GM23338 (cell line): ENCODE results near the gene LORICRIN. TPM values are rescaled to one million over a fixed set of nuclear protein-coding genes. Genes with fewer than 3 reads are reported as not detected.

Experiments used
- ATAC-seq: fragments of 200-7000 bp; cut with Tn5 transposase; 3 replicates; pipeline ENCODE4 v1.9.1; 2020
- DNase-seq: peaks from one replicate; pipeline ENCODE4 v3.0.0-alpha.2; 2015; ENCODE audit warnings: low spot score
- H2AFZ ChIP-seq: fragments of 200-600 bp; sonication (generic); 2 replicates; pipeline ENCODE4 v1.8.0; 2016; ENCODE audit warnings: antibody characterized with exemption, mild to moderate bottlenecking, moderate library complexity
- H3F3A ChIP-seq: fragments of 200-600 bp; sonication (generic); replicated peaks from 2 replicates; pipeline ENCODE4 v1.8.0; 2017; ENCODE audit warnings: antibody characterized with exemption, mixed run types, low read depth
- H3K27ac ChIP-seq: fragments of 200-600 bp; sonication (generic); 2 replicates; pipeline ENCODE4 v1.6.1; 2016; ENCODE audit warnings: low read depth
- H3K27me3 ChIP-seq: fragments of 200-600 bp; sonication (generic); 2 replicates; pipeline ENCODE4 v1.8.0; 2016; ENCODE audit warnings: mild to moderate bottlenecking, mixed run types, moderate library complexity; ENCODE audit not compliant: insufficient read depth
- H3K36me3 ChIP-seq: fragments of 200-600 bp; sonication (generic); 2 replicates; pipeline ENCODE4 v1.8.0; 2016; ENCODE audit warnings: mild to moderate bottlenecking; ENCODE audit not compliant: insufficient read depth
- H3K4me1 ChIP-seq: fragments of 200-600 bp; sonication (generic); 2 replicates; pipeline ENCODE4 v1.8.0; 2016; ENCODE audit warnings: mild to moderate bottlenecking, moderate library complexity; ENCODE audit not compliant: insufficient read depth
- H3K4me2 ChIP-seq: fragments of 200-600 bp; sonication (generic); 2 replicates; pipeline ENCODE4 v1.7.1; 2017; ENCODE audit warnings: mixed run types
- H3K4me3 ChIP-seq: fragments of 200-600 bp; sonication (generic); 2 replicates; pipeline ENCODE4 v1.6.1; 2016; ENCODE audit warnings: mixed run types
- H3K79me2 ChIP-seq: fragments of 200-600 bp; sonication (generic); replicated peaks from 2 replicates; pipeline ENCODE4 v1.8.0; 2017; ENCODE audit warnings: mild to moderate bottlenecking; ENCODE audit not compliant: insufficient read depth
- H3K9me2 ChIP-seq: fragments of 200-600 bp; sonication (generic); 2 replicates; pipeline ENCODE4 v1.8.0; 2017; ENCODE audit not compliant: insufficient read depth
- H4K20me1 ChIP-seq: fragments of 200-600 bp; sonication (generic); replicated peaks from 2 replicates; pipeline ENCODE4 v1.8.0; 2017; ENCODE audit warnings: mild to moderate bottlenecking; ENCODE audit not compliant: insufficient read depth
- H3K27ac Mint-ChIP-seq: 2 replicates; pipeline ENCODE4 v1.8.0; 2020; ENCODE audit warnings: inconsistent platforms, mild to moderate bottlenecking, moderate library complexity, mixed read lengths
- H3K27me3 Mint-ChIP-seq: 3 replicates; pipeline ENCODE4 v1.8.0; 2022; ENCODE audit warnings: low read depth, mild to moderate bottlenecking, moderate library complexity, mixed read lengths, inconsistent platforms; ENCODE audit not compliant: insufficient read depth, poor library complexity
- H3K36me3 Mint-ChIP-seq: 3 replicates; pipeline ENCODE4 v1.8.0; 2021; ENCODE audit warnings: low read depth, mild to moderate bottlenecking, inconsistent platforms, moderate library complexity, mixed read lengths
- H3K4me1 Mint-ChIP-seq: 3 replicates; pipeline ENCODE4 v1.8.0; 2020; ENCODE audit warnings: mild to moderate bottlenecking, inconsistent platforms, mixed read lengths
- H3K4me3 Mint-ChIP-seq: 3 replicates; pipeline ENCODE4 v1.8.0; 2021; ENCODE audit warnings: moderate library complexity, mild to moderate bottlenecking, inconsistent platforms, mixed read lengths
- H3K9me3 Mint-ChIP-seq: 3 replicates; pipeline ENCODE4 v1.8.0; 2020; ENCODE audit warnings: moderate library complexity, mild to moderate bottlenecking, inconsistent platforms, mixed read lengths
- CREB1 ChIP-seq: fragments of 250-450 bp; sonication (Bioruptor Pico); IDR thresholded peaks from 2 replicates; pipeline ENCODE4 v1.5.0; 2020; ENCODE audit warnings: low read depth, mild to moderate bottlenecking, moderate library complexity
- EZH2 ChIP-seq: fragments of 200-600 bp; sonication (generic); IDR thresholded peaks from one replicate; pipeline ENCODE4 v1.8.0; 2017; ENCODE audit warnings: antibody characterized with exemption, mild to moderate bottlenecking, low read depth; ENCODE audit not compliant: unreplicated experiment
- EZH2phosphoT487 ChIP-seq: fragments of 200-600 bp; sonication (generic); IDR thresholded peaks from one replicate; pipeline ENCODE4 v1.8.1; 2018; ENCODE audit warnings: antibody characterized with exemption; ENCODE audit not compliant: unreplicated experiment
- JUNB ChIP-seq: IDR thresholded peaks from one replicate; pipeline ENCODE4 v1.6.1; 2016; ENCODE audit warnings: antibody characterized with exemption; ENCODE audit not compliant: unreplicated experiment
- NANOG ChIP-seq: IDR thresholded peaks from 2 replicates; pipeline ENCODE4 v1.6.1; 2016; ENCODE audit warnings: antibody characterized with exemption, borderline replicate concordance
- POLR2AphosphoS5 ChIP-seq: IDR thresholded peaks from 2 replicates; pipeline ENCODE4 v1.6.1; 2016; ENCODE audit warnings: antibody characterized with exemption, low read depth
- STAT1 ChIP-seq: IDR thresholded peaks from one replicate; pipeline ENCODE4 v1.6.1; 2016; ENCODE audit warnings: antibody characterized with exemption; ENCODE audit not compliant: unreplicated experiment
- polyA plus RNA-seq: library from polyadenylated mRNA; unstranded; fragments of >200 nt; fragmentation: Nextera tagmentation; extraction: Ambion mirVana; gene quantifications from 2 replicates; pipeline ENCODE4 v1.2.1, GENCODE V29; 2016
- total RNA-seq: library from RNA; depleted of rRNA; stranded (reverse); fragments of >200 nt; shearing (Covaris generic); gene quantifications from 2 replicates; pipeline ENCODE4 v1.2.3, GENCODE V29; 2014
- TF ChIP-seq, protein P1 (sequence below): IDR thresholded peaks from one replicate; pipeline ENCODE4 v1.6.1; 2018; ENCODE audit warnings: antibody characterized with exemption; ENCODE audit not compliant: unreplicated experiment
- TF ChIP-seq, protein P2 (sequence below): IDR thresholded peaks from 2 replicates; pipeline ENCODE4 v1.6.1; 2016; ENCODE audit warnings: antibody characterized with exemption

Gene LORICRIN
- total and polyA plus RNA-seq, 2 experiments from 2014 or later: 0.23 TPM; not detected in 1

DNA sequence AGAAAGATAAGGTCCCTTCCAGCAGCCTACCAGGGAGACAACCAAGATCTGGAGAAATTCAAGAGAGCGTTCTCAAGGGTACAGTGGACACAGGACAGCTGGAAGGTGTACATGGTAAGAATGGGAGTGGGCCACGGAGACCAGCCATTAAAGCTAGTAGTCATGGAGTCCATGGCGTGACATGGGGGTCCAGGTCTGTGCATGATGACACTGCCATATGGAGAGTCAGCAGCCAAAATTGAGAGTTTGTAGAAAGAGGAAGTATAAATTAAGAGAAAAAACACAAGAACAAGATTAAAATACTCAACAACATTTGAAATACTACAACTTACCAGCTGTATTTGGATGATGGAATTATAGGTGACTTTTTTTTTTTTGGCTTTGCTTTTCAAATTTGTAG is 7.9 kb upstream of the LORICRIN start (continued):
- TF ChIP-seq JUNB: no peak
- TF ChIP-seq EZH2phosphoT487: no peak
- no peak for TF ChIP-seq CREB1
- TF ChIP-seq POLR2AphosphoS5: no peak
- TF ChIP-seq NANOG: no peak

DNA sequence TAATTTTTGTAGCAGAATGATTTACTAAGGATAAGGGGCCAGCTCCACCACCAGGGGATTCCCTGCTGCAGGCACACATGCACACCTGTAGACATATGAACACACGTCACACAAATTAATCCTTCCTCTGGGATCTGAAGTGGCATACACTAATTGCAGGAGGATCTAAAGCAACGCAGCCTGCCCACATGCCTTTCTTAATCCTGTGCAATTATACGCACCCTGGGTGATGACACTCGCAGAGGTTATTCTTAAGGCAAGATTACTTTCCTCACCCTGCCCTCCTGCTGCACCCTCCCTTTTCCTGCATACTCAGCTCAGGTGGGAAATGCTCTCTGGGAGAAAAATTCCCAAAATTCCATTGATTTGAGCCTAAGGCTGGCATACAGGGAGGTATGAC is 7.5 kb upstream of the LORICRIN start:
- DNase-seq: no peak
- Mint-ChIP-seq H3K36me3 (no peaks in the 10 kb centered on the region), H3K27me3 (peaks cover 2% of the 10 kb centered on the region), H3K27ac (no peak overlapping the region), H3K9me3 (no peaks in the 10 kb centered on the region), H3K4me1 (no peaks in the 10 kb centered on the region), H3K4me3 (no peak overlapping the region)
- Histone ChIP-seq H3K27ac (no peak overlapping the region), H3K36me3 (no peaks in the 10 kb centered on the region), H3K4me2 (no peak overlapping the region), H3K79me2 (no peaks in the 10 kb centered on the region), H3K4me1 (no peaks in the 10 kb centered on the region), H3K9me2 (peaks cover 4% of the 10 kb centered on the region; the same call in 1 of the 2 replicates), H3F3A (no peaks in the 10 kb centered on the region), H3K27me3 (no peaks in the 10 kb centered on the region), H4K20me1 (no peaks in the 10 kb centered on the region), H3K4me3 (no peak overlapping the region), H2AFZ (no peak overlapping the region)
- no peak for ATAC-seq
- TF ChIP-seq, protein P1, sequence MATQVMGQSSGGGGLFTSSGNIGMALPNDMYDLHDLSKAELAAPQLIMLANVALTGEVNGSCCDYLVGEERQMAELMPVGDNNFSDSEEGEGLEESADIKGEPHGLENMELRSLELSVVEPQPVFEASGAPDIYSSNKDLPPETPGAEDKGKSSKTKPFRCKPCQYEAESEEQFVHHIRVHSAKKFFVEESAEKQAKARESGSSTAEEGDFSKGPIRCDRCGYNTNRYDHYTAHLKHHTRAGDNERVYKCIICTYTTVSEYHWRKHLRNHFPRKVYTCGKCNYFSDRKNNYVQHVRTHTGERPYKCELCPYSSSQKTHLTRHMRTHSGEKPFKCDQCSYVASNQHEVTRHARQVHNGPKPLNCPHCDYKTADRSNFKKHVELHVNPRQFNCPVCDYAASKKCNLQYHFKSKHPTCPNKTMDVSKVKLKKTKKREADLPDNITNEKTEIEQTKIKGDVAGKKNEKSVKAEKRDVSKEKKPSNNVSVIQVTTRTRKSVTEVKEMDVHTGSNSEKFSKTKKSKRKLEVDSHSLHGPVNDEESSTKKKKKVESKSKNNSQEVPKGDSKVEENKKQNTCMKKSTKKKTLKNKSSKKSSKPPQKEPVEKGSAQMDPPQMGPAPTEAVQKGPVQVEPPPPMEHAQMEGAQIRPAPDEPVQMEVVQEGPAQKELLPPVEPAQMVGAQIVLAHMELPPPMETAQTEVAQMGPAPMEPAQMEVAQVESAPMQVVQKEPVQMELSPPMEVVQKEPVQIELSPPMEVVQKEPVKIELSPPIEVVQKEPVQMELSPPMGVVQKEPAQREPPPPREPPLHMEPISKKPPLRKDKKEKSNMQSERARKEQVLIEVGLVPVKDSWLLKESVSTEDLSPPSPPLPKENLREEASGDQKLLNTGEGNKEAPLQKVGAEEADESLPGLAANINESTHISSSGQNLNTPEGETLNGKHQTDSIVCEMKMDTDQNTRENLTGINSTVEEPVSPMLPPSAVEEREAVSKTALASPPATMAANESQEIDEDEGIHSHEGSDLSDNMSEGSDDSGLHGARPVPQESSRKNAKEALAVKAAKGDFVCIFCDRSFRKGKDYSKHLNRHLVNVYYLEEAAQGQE: no peak
- no peak for TF ChIP-seq STAT1

DNA sequence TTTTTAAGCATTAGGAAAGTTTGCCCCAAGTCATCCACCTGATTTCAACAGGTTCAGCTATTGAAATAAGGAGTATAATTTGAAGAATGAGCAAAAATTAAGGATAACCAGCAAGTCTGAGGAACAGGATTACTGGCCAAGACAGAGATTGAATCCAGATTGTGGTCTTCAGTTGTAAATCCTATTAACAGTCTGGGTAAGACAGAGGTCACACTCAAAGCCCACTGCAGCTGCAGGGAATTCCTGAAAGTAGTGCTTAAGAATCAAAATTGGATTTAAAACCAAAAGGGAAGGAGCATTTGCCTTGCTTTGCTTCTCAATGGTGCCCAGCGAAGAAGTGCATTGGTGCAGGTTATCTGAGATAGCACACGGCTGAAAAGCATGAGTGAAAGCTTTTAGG is 6.4 kb upstream of the LORICRIN start:
- Histone ChIP-seq H4K20me1 (no peaks in the 10 kb centered on the region), H3K4me3 (no peak overlapping the region), H3K27me3 (no peaks in the 10 kb centered on the region), H3K27ac (no peak overlapping the region), H3K4me2 (no peak overlapping the region), H2AFZ (no peak overlapping the region), H3K79me2 (no peaks in the 10 kb centered on the region), H3K9me2 (peaks cover 4% of the 10 kb centered on the region; the same call in 1 of the 2 replicates), H3K4me1 (no peaks in the 10 kb centered on the region), H3K36me3 (no peaks in the 10 kb centered on the region), H3F3A (no peaks in the 10 kb centered on the region)
- no peak overlapping the region for H3K4me3 Mint-ChIP-seq
- peaks cover 2% of the 10 kb centered on the region for H3K27me3 Mint-ChIP-seq
- no peak overlapping the region for H3K27ac Mint-ChIP-seq
- ATAC-seq: no peak
- TF ChIP-seq EZH2: no peak
- no peak for TF ChIP-seq NANOG
- TF ChIP-seq, protein P2, sequence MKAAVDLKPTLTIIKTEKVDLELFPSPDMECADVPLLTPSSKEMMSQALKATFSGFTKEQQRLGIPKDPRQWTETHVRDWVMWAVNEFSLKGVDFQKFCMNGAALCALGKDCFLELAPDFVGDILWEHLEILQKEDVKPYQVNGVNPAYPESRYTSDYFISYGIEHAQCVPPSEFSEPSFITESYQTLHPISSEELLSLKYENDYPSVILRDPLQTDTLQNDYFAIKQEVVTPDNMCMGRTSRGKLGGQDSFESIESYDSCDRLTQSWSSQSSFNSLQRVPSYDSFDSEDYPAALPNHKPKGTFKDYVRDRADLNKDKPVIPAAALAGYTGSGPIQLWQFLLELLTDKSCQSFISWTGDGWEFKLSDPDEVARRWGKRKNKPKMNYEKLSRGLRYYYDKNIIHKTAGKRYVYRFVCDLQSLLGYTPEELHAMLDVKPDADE: no peak
- H3K36me3 Mint-ChIP-seq: no peaks in the 10 kb centered on the region
- DNase-seq: no peak
- H3K9me3 Mint-ChIP-seq: no peaks in the 10 kb centered on the region
- no peaks in the 10 kb centered on the region for H3K4me1 Mint-ChIP-seq
